HG02610 (cell line): ENCODE measurements around the gene RIN1.

ENCODE experiments used
- ATAC-seq: cut with Tn5 transposase; IDR thresholded peaks from one replicate; pipeline ENCODE4 v1.9.1; 2021; ENCODE audit warnings: mild to moderate bottlenecking, moderate library complexity; ENCODE audit not compliant: unreplicated experiment

The RIN1 gene

DNA sequence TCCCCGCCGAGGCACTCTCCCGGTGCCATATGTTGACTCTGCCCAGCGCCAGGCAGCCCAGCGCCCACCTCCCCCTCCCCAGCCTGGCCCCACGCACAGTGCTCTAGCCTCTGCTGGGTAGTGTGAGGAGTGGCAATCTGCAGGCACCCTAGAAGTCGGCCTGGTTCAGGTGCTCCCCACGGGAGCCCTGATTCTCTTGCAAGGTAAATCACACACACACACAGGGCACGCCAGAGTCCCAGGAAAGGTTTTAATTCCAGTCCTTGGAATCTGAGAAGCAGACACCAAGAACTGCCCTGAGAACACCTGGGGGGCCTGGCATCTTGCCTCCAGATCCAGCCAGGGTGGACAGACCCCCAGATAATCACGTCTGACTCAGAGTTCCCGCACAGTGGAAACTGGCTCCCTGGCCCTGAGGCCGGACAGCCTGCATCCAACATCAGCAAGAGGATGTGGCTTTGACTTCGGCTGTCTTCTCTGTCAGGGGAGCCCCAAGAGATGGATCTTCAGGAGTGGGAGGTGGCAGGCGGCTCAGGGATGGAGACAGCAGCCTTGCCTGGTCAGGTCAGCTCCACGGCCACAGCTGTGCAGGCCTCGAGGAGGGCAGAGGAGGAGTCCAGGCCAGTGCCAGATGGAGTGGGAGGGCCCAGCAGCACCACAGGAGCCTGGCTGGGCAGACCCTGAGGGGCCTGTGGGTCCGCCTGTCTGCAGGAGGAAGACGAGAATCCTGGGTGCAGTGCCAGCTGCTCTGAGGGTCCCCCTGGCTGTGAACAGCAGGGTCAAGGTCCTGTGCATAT lies 1.1 kb upstream of the RIN1 start:
- ATAC-seq = no peak

DNA sequence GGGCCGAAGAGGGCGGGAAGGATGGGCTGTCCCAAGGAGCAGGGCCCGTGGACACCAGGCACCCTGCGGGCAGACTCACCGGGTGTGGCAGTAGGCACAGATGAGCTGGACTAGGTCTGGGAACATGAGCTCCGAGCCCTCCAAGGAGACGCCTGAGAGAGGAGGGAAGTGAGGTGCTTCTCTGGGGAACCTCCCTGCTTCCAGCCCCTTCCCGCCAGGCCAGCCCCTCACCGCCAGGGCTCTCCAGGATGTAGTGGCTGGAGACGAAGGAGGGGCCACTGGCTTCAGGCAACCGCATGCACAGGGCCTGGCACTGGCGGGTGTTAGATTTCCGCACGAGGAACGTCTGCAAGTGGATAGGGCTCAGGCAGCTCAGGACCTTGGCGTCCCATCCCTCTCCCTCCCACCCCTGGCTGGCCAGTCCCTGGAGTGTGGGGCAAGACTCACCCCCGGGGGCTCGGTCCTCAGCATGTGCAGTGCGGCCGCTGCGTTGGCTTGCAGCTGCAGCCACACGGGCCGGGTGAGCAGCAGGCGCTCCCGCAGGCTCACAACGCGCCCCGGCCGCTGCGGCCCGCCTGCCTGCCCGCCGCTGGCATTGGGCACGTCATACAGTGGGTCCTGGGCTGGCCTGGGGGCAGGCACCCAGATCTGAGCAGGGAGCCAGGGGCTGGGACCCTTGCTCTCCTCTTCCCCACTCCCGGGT lies 552 bp downstream of the RIN1 start:
- no peak for ATAC-seq

DNA sequence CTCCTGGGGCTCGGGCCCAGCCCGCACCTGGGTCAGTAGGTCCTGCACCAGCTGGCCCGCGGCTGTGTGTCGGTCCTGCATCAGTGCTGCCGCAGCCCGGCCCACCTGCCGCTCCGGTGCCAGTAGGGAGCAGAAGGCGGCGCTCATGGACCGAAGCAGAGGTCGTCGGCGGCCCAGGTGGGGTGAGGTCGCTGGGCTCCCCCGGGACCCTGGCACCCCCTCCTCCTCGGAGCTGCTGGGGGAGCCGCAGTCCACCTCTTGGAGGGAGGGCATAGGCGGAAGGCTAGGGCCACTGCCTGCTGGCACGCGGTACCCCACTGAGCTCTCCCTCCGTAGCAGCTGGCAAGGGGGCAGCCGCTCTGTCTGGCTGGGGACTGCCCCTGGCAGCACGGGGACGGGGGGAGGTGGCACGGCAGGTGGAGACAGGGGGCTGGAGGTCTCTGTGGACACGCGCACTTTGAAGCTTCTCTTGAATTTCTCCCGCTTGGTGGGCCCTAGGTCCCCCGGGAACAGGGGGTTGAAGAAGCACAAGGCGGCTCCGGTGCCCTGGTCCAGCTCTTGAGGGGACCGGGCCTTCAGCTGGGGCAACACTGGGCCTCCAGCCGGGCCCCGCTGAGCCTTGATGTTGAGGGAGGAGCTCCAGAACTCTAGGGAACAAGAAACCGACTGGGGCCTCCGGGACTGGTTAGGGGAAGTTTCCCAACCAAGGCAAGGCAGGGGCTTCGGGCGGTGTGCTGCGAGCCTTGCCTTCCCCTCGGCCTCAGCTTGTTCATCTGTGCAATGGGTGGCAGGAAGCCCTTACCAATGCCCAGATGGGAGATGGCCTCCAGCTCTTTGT lies 1.4 kb downstream of the RIN1 start:
- no peak for ATAC-seq

DNA sequence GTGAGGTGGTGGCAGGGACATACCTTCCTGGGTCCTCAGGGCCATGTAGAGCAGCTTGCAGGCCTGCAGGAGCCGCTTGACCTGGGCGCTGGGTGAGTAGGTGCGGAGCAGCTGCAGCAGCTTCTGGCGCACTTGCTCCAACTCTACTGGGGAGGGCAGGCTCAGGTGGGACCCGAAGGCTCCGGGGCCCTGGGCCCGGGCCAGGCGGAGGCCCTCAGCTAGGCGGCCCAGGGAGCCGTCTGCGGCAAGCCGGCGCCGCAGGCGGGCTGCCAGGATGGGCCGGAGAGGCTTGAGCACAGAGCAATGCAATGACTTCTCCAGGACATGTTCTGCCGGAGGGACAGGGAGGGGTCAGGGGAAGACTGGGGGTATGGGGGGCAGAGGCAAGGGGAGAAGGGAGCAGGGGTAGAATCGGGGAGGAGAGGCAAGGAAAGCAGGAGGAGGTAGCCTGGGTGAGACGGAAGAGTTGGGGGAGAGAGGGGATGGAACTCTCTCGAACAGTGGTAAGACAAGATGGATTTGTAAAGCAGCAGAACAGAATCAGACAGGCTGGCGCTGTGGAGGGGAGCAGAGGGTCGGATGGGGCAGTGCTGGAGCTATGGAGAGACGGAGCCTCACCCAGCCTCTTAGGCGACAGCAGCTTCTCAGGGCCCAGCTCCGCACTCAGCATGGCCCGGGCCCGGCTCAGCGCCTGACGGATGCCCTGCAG lies 2.2 kb downstream of the RIN1 start:
- ATAC-seq = no peak

DNA sequence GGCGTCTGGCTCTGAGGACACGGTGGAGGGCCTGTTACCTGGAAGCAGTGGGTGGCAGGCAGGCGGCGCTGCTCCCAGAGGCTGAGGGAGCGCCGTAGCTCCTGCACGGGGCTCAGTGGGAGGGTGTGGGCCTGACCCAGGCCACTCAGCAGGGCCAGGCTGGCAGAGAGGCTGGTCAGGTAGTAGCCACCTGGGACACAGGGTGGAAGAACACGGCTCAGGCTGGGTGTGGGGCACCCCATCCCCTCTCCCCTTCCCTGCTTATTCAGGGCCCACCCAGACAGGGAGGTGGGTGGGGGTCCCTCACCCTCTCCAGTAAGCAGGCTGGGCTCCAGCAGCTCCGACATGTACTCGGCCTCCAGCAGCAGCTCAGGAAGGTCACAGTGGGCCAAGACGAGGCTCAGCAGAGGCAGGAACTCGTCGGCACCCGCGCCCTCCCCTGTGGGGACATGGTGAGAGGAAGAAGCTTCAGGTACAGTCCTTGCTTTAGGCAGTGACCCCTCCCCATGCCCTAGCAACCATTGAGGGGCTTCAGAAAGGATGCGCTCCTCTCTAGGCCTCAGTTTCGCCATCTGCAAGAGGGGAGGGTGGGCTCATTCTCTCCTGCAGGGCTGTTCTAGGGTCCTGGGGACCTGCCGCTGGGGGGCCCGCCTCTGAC lies 2.9 kb downstream of the RIN1 start:
- no peak for ATAC-seq

DNA sequence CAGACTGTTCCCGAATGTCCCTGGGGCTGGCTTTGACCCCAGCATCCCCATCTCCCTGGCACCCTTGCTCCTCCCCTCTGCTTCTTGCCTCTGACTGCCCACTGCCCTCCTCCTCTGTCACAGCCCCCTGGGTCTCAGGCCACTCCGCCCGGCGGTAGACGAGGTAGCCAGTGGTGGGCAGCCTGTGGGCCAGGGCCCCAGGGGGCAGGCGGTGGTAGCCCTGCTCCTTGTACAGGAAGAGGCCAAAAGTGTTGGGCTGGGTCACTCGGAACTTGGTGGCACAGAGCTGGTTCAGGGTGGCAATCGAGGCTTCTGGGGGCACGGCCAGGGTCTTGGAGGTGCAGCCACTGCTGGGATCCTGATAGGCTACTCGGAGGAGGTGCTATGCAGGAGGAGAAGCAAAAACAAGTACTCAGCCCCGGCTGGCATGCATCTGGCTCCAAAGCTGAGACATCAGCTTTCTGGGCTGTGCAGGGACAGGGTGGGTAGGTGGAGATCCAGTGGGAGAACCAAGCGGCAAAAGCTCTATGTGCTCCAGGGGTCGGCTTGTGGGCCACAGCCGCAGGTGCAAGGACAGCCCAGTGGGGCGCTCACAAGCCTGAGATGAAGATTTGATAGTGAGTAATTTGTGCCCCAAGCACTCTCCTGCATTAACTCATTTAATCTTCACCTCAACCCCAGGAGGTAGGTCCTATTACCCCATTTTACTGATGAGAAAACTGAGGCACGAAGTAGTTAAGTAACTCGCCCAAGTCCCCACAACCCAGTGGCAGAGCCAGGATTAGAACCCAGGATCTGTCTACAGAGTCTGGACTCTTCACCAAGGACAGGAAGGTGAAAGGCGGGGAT lies 3.6 kb downstream of the RIN1 start:
- ATAC-seq = no peak

DNA sequence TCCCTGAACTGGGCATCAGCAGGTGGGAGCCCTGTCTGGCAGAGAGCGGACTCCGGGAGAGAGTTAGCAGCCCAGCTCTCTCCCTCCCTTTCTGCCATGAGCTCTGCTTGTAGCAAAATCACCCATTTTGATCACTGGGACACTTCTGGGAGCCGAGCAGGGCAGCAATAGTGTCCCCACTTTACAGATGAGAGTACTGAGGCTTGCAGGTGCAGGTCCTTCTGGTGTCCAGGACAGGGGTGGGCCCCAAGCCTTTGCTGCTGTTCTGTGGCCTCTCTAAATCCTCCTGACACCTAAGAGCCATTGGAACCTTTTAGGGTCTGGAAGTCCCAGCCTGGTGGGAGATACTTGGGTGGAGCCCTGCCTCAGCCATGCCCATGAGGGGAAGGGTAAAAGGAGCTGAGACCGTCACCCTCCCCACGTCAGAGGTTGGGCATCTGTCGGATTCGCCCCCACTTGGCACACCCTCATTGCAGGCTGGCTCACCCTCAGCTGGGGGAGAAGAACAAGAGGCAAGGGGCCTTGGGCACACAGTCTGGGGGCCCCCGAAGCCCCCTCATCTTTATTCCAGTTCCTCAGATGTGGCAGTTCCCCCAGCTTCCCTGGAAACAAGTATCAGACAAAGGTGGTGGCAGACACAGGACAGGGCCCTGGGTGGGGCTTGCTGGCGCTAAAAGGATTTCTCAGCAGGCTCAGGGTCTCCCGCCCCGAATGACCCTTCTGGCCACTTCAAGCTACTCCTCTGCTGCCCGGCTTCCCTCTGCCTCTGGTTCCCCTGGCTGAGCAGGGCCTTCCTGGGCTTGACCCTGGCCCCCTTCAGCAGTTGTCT lies 4.5 kb downstream of the RIN1 start:
- ATAC-seq = no peak

DNA sequence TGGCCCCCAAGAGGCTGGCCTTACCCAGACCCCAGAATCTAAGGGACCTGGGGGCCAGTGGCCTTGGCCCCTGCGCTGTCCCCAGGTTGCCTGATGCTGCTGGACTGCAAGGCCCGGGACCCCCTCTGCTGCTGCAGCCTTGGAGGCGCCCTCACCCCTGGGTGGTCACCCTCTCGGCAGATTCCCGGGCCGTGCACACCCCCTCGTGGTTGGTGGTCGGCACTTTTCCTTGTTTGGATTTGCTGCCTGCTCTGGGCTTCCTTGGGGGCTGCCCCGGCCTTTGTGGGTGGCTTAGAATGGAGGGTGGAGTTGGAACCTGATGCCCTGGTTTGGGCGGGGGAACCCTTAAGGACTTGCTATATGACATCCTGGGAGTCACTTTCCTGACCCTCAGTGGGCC lies 5.3 kb downstream of the RIN1 start:
- ATAC-seq = no peak

DNA sequence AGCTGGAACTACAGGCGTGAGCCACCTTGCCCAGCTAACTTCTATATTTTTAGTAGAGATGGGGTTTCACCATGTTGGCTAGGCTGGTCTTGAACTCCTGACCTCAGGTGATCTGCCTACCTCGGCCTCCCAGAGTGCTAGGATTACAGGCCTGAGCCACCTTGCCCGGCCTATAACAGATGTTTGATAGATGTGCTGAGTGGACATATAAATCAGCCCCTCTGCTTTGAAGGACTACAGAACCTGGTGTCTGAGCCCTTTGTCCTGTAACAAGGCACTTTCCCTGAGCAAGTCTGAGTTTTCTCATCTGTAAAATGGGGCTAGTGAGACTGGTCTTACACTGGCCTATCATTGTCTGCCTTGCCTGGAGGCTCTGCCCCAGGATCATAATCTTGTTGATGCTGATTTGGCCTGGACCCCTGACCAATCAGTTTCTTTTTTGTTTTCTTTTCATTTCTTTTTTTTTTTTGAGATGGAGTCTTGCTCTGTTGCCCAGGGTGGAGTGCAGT lies 7.0 kb downstream of the RIN1 start:
- no peak for ATAC-seq

DNA sequence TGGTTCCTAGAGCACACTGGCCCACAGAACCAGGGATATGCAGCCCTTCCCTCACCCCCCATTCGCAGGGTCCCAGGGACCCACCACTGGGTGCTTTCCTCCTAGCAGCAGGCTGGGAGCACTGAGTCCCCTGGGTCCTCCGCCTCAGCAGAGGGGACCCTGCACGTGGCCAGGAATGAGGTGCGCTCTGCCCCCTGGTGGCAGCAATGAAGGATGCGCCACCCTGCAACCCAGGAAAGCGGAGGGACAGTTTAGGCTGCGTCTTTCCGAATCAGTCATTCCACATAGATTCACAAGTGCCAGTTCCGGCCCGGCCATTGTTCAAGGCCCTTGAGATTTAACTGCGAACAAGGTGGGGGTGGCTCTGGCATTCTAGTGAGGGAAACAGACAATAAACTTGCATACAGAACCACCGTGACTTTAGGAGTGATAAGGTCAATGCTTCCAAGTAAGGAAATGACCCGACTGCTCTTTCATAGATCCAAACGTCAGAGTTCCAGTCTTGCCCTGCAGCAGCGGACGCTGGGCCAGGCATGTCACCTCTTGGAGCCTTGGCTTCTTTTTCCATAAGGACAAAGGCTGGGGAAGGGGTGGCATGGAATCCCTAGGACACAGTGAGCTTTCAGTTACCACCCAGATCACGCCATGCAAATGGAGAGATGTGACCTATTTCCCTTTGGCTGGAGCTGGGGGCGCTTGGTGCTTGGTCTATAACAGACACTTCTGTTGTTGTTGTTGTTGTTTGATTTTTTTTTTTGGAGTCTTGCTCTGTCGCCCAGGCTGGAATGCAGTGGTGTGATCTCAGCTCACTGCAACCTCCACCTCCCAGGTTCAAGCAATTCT lies 7.7 kb downstream of the RIN1 start:
- peak; percentile 60 for ATAC-seq

DNA sequence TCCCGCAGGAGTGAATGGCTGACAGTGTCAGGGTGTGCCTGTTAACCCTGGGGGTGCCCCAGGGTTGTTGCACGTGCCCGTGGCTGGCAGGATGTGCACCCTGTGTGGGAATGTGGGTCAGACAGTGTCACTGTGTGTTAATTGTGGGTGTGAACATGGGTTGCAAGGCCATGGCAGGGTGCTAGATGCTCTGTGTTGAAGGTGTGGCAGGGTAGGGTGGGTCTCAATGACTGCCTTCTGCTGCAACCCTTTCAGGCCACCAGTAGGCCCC lies 8.3 kb downstream of the RIN1 start:
- ATAC-seq = no peak

DNA sequence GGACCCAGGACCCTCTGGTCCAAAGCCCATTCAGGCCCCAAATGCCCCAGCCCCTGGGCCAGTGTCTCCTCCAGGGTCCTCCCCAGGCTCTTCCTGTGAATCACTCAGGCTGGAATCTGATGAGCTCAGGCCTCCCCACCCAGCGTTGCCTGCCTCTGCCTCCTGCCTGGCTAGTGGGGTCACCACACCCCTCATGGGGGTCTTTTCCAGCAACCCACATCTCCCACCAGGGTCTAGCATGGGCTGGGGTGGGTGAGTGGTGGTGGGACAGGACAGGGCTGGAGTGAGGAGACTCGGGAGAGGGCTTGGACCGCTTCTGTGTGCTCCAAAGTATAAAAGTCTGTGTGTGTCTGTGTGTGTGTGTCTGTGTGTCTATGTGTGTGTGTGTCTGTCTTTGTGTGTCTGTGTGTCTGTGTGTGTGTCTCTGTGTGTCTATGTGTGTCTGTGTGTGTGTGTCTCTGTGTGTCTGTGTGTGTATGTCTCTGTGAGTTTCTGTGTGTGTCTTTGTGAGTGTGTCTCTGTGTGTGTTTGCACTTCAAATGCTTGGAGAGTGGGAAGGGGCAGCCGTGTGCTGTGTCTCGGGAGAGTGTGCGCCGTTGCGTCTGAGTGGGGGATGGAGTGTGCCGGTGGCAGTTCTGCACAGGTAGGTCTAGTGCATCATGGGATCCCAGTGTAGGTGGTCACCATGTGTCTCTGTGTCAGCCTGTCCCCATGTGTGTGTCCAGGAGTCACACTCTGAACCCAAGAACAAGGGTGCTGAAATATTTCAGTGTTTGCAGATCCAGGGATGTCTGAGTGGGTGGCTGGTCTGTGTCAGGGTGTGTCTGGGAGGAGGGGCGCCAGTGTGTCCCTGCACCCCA lies 8.8 kb downstream of the RIN1 start:
- no peak for ATAC-seq

DNA sequence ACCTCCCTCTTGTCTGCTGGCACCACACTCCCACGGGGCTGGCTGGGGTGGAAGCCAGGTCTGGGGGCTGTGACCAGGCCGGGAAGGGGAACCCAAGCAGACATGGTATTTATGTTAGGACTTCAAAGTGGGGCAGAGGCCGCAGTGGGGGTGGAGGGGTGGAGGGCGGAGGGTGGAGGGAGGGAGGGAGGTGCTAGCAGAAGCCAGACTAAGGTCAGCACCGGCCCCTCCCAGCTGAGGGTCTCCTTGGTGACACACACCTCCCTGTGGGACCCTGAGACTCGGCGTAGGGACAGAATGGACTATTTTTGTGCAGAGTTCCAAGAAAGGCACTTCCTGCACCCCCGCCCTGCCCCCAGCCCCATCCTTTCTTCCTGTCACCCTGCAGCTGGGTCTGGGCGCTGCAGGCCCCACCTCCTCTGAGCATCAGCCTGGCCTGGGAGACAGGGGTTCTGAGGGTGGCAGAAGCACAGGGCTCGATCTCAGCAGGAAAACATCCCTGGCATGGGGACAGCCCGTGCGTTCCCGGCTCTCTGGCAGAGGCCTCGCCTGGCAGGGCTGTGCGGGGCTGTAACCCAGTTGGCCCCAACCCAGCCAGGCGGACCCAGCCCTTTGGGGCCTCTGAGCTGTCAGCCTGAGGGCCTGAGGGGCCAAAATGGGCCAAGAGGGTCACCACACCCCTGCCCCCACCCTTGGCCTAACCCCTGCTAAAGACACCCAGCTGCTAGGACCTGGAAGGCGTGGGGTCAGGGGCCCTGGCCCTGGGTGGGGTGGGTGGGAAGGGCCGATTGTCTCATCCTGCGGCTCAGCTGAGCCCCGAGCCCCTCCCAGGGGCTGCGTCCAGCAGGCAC lies 9.7 kb downstream of the RIN1 start:
- no peak for ATAC-seq

DNA sequence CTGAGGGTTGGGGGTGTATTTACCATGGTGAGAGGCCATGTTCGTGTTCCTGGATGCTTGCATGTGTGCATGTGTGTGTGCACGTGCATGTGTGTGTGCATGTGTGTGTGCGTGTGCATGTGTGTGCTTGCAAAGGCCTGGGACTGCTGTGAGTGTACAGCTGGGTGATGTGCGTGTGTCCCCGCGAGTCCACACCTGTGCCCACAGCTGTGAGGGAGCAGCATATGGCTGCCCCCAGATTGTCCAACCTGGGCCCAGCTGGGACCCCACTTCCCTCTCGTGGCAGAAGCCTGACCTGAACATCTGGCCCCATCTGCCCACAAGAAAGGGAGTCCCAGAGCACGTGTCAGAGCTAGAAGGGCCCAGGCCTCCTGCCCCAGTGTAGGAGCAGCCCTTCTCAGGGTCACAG lies 11.0 kb downstream of the RIN1 start:
- no peak for ATAC-seq

DNA sequence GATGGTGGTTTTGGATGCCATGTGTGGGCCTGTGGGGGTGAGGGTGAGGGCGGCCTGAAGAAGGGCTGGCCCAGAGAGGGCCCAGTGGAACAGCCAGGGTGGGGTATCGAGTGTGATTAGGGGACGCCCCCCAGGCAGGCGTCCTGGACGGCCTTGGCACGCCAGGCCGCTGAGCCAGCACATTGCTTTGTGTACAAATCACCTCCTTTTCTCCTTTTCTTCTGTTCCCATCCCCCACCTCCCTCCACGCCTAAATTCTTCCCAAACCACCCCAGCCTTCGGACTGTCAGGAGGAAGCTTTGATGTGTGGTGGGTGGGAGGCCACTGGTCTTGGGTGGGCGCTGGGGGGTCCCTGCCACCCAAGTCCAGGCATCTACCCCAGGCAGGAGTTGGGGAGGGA lies 11.6 kb downstream of the RIN1 start:
- no peak for ATAC-seq

DNA sequence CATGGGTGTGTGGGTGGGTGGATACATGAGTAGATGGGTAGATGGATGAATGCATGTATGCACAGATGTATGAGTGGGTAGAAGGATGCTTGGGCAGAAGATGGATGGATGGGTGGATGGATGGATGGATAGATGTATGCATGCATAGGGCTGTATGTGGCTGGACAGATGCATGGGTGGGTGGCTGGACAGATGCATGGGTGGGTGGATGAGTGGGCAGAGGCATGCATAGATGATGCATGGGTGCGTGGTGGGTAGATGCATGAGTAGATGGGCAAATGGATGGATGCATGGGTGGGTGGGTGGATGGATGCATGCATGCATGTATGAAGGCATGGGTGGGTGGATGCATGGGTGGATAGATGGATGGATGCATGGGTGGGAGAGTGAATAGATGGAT lies 12.6 kb downstream of the RIN1 start:
- no peak for ATAC-seq
